ENCODE results near the gene NEDD4L. TPM values are rescaled to one million over a fixed set of nuclear protein-coding genes. Genes with fewer than 3 reads are reported as not detected.
"Not testable (repeated sequence)": the region's sequence is repeated elsewhere in the genome, so short reads cannot be mapped to it uniquely, and the experiment has no call there.

The NEDD4L gene
- total RNA-seq, 2 experiments from 2014 or later: 3.4 to 4.3 TPM

DNA sequence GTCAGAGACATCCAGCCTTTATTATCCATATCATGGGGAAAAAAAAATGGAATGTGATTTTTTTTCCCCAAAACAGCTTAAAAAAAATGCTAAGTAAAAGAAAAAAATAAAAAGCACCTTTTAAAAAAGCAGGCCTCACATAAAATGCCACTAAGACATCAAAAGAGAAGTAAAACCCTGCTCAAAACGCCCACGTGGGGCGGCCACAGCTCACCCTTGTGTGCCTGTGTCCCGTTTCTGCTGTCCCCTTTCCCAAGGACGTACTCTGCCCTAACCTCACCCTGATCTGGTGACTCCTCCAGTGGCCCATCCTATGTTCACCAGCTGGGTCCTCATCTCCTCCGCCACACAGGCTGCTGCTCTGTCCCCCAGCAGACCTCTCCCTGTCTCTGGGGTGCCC, 125.4 kb downstream of the NEDD4L start:
- peaks cover 7% of the 10 kb centered on the region for H3K27me3 Mint-ChIP-seq (ENCODE audit: low read depth)
- H3K27ac Mint-ChIP-seq: no peak overlapping the region
- H3K36me3 Mint-ChIP-seq (ENCODE audit: low read depth): no peaks in the 10 kb centered on the region
- no peak overlapping the region for H3K4me3 Mint-ChIP-seq
- ATAC-seq (no peak), DNase-seq (no peak)
- ChIA-PET CTCF (interaction anchor here (1.6 kb wide), 1 partner anchor 12 kb away, joined by 4 read pairs; no protein-coding TSS in a partner anchor), POLR2A (interaction anchor here (0.6 kb wide), 1 partner anchor 19 kb away, joined by 3 read pairs; no protein-coding TSS in a partner anchor)
- H3K4me1 Mint-ChIP-seq (ENCODE audit: low read depth): no peaks in the 10 kb centered on the region
- H3K9me3 Mint-ChIP-seq (ENCODE audit: insufficient read depth): no peaks in the 10 kb centered on the region

DNA sequence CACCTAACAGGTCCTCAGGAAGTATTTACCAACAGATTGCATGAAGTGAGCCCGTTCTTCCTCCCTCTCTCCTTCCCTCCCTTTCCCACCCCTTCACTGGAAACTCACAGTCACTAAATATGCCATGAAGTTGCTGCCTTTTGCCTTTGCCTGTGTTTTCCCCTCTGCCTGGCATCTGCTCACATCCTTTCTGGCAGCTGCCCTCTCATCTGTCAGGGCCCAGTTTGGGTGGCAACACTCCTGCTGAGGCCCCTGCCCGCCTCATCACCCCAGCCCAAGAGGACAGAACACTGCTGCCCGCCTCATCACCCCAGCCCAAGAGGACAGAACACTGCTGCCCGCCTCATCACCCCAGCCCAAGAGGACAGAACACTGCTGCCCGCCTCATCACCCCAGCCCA, 126.0 kb downstream of the NEDD4L start:
- H3K27me3 Mint-ChIP-seq (ENCODE audit: low read depth); H3K36me3 Mint-ChIP-seq (ENCODE audit: low read depth); H3K4me3 Mint-ChIP-seq; CTCF ChIA-PET; POLR2A ChIA-PET; DNase-seq; ATAC-seq; H3K9me3 Mint-ChIP-seq (ENCODE audit: insufficient read depth); H3K27ac Mint-ChIP-seq; H3K4me1 Mint-ChIP-seq (ENCODE audit: low read depth): not testable (repeated sequence)

DNA sequence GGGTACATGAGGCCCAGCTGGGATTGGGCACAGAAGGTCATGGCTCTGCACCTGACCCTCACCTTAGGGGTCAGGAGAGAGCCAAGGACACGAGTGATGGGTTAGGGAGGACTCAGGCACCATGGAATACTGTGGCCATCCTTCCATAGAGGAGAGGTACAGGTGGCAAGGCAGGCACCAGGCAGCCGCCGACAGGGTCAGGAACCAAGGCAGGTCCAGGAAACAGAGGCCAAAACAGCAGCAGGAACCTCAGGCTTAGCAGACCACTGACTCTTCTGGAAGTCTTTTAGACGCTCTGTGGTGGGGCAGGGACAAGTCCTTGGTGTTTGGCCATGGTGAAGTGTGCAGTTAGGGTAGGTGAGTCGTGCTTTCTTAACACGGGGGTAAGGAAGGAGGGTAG, 128.0 kb downstream of the NEDD4L start:
- ATAC-seq: no peak
- no peak for DNase-seq
- H3K4me3 Mint-ChIP-seq: no peak overlapping the region
- no peaks in the 10 kb centered on the region for H3K4me1 Mint-ChIP-seq (ENCODE audit: low read depth)
- H3K36me3 Mint-ChIP-seq (ENCODE audit: low read depth): no peaks in the 10 kb centered on the region
- no peaks in the 10 kb centered on the region for H3K9me3 Mint-ChIP-seq (ENCODE audit: insufficient read depth)
- ChIA-PET CTCF (interaction anchor here (1.6 kb wide), 1 partner anchor 10 kb away, joined by 10 read pairs; no protein-coding TSS in a partner anchor), POLR2A (no interaction called here)
- H3K27me3 Mint-ChIP-seq (ENCODE audit: low read depth): peaks cover 1% of the 10 kb centered on the region
- no peak overlapping the region for H3K27ac Mint-ChIP-seq

DNA sequence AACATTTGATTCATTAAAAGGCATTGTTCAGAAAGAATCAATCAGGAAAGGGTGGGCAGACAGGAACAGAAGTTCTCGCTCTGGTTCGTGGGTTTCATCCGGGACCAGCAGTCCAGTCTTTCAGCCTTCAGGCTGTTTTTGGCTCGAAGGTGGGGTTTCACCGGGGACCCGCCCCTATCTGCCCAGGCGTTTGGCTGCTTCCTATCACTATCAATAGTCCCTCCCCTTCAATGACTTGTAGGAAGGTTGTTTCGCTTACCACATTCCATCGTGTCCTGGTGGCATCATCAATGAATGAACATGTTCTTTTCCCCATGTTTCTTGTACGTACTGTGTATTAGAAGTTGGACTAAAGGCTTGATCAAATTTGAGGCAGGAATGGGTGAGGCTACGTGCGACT, 130.3 kb downstream of the NEDD4L start:
- ChIA-PET POLR2A (no interaction called here), CTCF (no interaction called here)
- no peaks in the 10 kb centered on the region for H3K36me3 Mint-ChIP-seq (ENCODE audit: low read depth)
- H3K27ac Mint-ChIP-seq: no peak overlapping the region
- H3K4me1 Mint-ChIP-seq (ENCODE audit: low read depth): no peaks in the 10 kb centered on the region
- H3K27me3 Mint-ChIP-seq (ENCODE audit: low read depth): peaks cover 3% of the 10 kb centered on the region
- no peak for DNase-seq
- H3K9me3 Mint-ChIP-seq (ENCODE audit: insufficient read depth): no peaks in the 10 kb centered on the region
- no peak for ATAC-seq
- no peak overlapping the region for H3K4me3 Mint-ChIP-seq

DNA sequence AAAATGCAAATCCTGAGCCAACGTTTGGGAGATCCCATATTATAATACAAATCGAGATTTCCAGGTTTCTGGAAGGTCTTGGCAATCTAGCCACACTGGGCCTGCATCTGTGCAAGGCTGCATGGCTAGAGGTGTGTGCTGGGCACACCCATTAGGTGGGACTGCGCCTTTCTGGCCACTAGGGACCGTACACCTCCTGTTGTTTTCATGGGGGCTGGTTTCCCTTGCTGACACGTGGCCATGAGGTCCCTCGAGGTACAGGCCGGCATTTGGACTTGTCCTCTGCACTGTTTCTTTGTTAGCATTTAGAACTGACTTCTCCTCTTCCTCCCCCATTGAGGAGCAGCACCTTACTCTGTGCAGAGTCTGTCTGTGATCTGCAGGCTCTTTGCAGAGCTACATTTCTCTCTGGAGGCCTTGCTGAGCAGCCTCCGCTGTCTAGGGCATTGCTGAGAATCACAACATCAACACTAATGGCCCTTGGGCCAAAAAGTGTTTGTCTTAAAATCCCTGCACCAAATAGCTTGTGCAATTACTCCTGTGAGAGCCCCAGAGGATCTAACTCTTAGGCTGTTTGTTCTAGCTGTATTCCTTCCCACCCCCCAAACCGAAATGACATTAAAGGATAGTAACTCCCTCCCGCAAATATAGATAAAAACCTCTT, 131.2 kb downstream of the NEDD4L start:
- Mint-ChIP-seq H3K27ac (no peak overlapping the region), H3K9me3 (ENCODE audit: insufficient read depth) (no peaks in the 10 kb centered on the region), H3K4me3 (no peak overlapping the region), H3K27me3 (ENCODE audit: low read depth) (peaks cover 3% of the 10 kb centered on the region), H3K36me3 (ENCODE audit: low read depth) (no peaks in the 10 kb centered on the region), H3K4me1 (ENCODE audit: low read depth) (no peaks in the 10 kb centered on the region)
- DNase-seq (no peak), ATAC-seq (no peak)
- ChIA-PET CTCF (no interaction called here), POLR2A (no interaction called here)

DNA sequence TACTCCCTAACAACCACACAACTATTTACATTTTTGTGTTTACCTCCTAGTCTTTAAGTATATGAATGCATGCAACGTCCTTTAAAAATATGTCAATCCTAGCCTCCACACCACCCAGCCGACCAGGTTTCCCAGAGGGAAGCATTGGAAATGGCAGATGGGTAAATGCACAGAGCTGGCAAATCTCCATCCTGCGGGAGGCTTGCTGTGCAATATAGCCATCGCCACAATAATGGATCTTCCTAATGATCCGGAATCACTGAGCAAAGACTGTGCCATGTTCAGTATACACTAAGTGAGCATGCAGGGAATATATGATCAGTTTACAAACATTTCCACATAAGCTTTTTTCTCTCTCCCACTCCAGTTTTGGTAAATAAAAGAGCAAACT, 131.8 kb downstream of the NEDD4L start:
- ChIA-PET CTCF (no interaction called here), POLR2A (no interaction called here)
- Mint-ChIP-seq H3K4me1 (ENCODE audit: low read depth) (no peaks in the 10 kb centered on the region), H3K4me3 (no peak overlapping the region), H3K9me3 (ENCODE audit: insufficient read depth) (no peaks in the 10 kb centered on the region), H3K36me3 (ENCODE audit: low read depth) (no peaks in the 10 kb centered on the region), H3K27me3 (ENCODE audit: low read depth) (peaks cover 3% of the 10 kb centered on the region), H3K27ac (no peak overlapping the region)
- no peak for ATAC-seq
- DNase-seq: no peak

DNA sequence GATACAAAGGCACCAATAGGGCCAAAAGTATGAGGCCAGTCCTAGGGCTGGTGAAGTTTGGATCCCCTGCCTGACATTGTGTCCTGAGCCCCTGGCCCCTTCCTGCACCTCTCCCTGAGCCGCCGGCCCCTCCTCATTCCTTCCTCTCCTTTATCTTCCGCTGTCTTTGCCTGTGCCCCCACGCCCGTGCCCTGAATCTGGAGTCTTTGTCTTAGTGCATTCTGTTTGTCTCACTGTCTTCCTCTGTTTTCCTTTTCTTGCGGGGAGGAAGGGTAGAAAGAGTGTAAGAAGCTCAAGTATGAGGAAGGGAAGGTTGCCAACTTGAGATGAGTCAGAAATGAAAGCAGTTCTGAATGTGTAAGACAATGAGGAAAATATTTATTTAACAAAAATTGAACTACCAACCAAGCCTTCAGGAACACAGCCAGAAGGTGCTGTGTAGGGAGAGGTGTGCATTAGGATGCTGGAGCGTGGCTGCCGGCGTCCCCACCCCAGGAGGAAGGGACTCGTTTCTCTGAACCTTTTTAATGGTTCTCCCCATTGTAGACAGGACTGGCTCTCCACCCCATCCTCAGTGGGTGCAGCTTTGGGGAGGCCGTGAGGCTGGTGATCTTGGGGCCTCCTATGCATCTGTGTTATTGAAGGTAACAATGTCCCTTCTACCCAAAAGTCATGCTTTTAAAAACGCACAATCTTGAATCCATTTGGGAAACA, 133.1 kb downstream of the NEDD4L start:
- Mint-ChIP-seq H3K27me3 (ENCODE audit: low read depth) (peaks cover 3% of the 10 kb centered on the region), H3K4me1 (ENCODE audit: low read depth) (no peaks in the 10 kb centered on the region), H3K36me3 (ENCODE audit: low read depth) (no peaks in the 10 kb centered on the region), H3K27ac (no peak overlapping the region), H3K9me3 (ENCODE audit: insufficient read depth) (no peaks in the 10 kb centered on the region), H3K4me3 (no peak overlapping the region)
- ChIA-PET CTCF (interaction anchor here (0.8 kb wide), 1 partner anchor 295 kb away, joined by 3 read pairs; no protein-coding TSS in a partner anchor), POLR2A (no interaction called here)
- DNase-seq: no peak
- ATAC-seq: no peak

DNA sequence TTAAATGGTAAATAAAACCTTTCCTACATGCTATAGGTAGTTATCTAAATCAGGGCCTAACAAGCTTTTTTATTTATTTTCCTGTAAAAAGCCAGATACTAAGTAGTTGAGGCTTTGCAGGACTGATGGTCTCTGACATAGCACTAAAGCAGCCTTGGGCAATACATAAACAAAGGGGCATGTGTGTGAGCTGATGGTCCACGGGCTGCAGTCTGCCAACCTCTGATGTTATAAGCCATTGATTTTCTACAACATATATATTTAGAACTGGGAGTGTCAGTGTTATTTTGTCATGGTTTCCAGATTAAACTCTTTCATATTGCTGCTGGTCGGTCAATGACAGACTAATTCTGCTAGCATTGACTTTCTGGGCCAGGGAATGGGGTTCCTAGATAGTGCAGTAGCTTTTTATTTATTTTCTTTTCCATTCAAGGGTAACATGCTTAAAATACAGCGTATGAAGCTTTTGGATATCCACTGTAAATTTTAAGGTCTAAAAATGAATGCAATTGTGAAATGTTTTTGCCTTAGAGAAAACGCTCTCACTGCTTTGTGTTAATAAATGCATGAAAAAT, 134.0 kb downstream of the NEDD4L start:
- no peaks in the 10 kb centered on the region for H3K36me3 Mint-ChIP-seq (ENCODE audit: low read depth)
- POLR2A ChIA-PET: no interaction called here
- CTCF ChIA-PET: interaction anchor here (0.8 kb wide), 1 partner anchor 296 kb away, joined by 3 read pairs; no protein-coding TSS in a partner anchor

DNA sequence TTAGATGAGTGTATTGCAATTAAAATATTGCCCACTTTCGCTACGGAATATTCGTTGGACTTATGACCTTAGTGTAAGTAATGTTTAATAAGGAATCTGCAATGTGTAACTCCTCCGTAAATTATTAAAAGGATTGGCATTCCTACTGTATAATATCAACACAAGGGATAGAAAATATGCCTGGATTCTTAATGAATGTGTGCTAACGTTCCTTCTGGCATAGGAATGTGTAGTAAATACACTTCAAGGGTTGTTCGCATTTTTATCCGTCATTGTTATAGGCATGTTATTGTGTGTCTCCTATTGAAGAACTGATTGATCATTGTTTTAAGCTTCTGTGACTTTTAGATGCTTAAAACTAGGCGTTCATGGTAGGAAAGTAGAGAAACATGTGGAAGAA, 134.5 kb downstream of the NEDD4L start:
- Mint-ChIP-seq H3K36me3 (ENCODE audit: low read depth) (no peaks in the 10 kb centered on the region), H3K27ac (no peak overlapping the region), H3K9me3 (ENCODE audit: insufficient read depth) (no peaks in the 10 kb centered on the region), H3K4me3 (no peak overlapping the region), H3K27me3 (ENCODE audit: low read depth) (peaks cover 3% of the 10 kb centered on the region), H3K4me1 (ENCODE audit: low read depth) (no peaks in the 10 kb centered on the region)
- POLR2A ChIA-PET: no interaction called here
- DNase-seq: no peak
- ATAC-seq: no peak
- CTCF ChIA-PET: interaction anchor here (1.3 kb wide), 1 partner anchor 143 kb away, joined by 3 read pairs; no protein-coding TSS in a partner anchor

More for the DNA sequence above, 134.0 kb downstream of the NEDD4L start:
- Mint-ChIP-seq H3K27ac (no peak overlapping the region), H3K4me3 (no peak overlapping the region), H3K9me3 (ENCODE audit: insufficient read depth) (no peaks in the 10 kb centered on the region), H3K4me1 (ENCODE audit: low read depth) (no peaks in the 10 kb centered on the region), H3K27me3 (ENCODE audit: low read depth) (peaks cover 3% of the 10 kb centered on the region)
- ATAC-seq (no peak), DNase-seq (no peak)

DNA sequence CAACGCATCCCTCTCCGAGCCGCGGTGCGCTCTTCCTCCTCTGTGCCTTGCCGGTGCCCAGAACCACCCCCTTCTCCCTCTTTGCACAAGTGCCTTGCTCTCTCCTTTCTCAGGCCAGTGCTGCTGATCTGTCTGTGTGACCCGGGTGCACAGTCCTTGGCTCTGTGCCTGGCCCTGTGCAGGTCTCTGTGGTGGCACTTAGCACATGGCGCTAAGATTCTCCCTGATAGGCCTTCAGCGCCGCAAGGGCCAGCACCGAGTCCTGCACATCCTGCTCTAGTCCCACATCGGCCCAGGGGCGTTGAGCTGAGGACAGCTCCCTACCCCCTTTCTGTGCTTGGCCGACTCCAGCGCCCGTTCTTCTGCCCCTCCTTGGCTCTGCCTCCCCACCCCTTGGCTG, 136.1 kb downstream of the NEDD4L start:
- no peak for DNase-seq
- no peaks in the 10 kb centered on the region for H3K9me3 Mint-ChIP-seq (ENCODE audit: insufficient read depth)
- ATAC-seq: no peak
- H3K36me3 Mint-ChIP-seq (ENCODE audit: low read depth): no peaks in the 10 kb centered on the region
- H3K4me3 Mint-ChIP-seq: no peak overlapping the region
- no peaks in the 10 kb centered on the region for H3K4me1 Mint-ChIP-seq (ENCODE audit: low read depth)
- POLR2A ChIA-PET: no interaction called here
- H3K27ac Mint-ChIP-seq: no peak overlapping the region
- H3K27me3 Mint-ChIP-seq (ENCODE audit: low read depth): peaks cover 3% of the 10 kb centered on the region
- CTCF ChIA-PET: no interaction called here

DNA sequence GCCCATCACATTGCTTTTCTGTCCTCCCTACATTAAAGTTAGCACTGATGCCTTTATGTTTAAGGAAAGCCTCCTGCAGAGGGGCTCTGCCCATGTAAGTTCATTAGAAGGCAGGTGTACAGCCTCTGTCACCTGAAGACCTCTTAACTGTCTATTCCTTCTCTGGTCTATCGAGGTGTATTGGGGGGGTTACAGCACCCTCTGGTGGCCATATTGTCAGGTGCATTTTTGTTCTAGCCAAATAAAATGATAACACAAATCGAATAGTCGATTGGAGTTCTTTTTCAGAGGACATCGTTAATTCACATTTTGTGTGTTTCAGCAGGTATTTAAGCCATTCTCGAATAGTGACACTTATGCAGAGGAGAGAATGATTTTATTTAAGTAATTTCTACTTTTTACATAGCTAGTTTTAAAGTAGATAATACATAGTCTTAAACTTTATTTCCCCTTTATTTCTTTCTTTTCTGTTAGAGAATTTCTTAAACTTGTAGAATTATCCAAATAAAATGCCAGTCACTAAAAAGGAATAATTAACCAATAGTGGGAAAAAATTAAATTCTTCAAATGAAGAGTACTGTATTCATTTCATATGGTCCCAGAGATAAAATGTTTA, 136.8 kb downstream of the NEDD4L start:
- peaks cover 3% of the 10 kb centered on the region for H3K27me3 Mint-ChIP-seq (ENCODE audit: low read depth)

DNA sequence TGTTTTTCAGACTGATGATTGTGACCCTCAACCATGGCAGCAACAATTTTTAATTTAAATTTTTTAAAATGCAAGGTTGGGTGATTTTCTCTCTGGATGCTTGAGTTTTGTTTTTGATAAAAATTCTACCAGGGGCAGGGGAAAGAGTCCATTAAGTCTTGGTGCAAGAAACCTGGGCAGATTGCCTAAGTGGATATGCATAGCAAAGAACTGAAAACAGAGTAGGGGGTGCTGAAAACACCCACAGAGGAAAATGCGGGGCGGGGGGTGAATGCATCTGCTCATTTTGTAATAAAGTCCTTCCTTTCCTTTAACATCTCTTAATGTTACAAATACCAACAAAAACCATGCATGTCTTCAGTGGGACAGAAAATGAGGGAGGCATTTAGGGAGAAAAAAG, 138.0 kb downstream of the NEDD4L start:
- no peak for DNase-seq
- Mint-ChIP-seq H3K27me3 (ENCODE audit: low read depth) (peaks cover 2% of the 10 kb centered on the region), H3K4me3 (no peak overlapping the region), H3K36me3 (ENCODE audit: low read depth) (no peaks in the 10 kb centered on the region), H3K9me3 (ENCODE audit: insufficient read depth) (no peaks in the 10 kb centered on the region), H3K27ac (no peak overlapping the region), H3K4me1 (ENCODE audit: low read depth) (no peaks in the 10 kb centered on the region)
- POLR2A ChIA-PET: no interaction called here
- ATAC-seq: no peak
- CTCF ChIA-PET: interaction anchor here (1.0 to 2.3 kb wide), 11 partner anchors 8 to 300 kb away, joined by 3 to 13 read pairs (median 5); partner anchors contain the start of gene NEDD4L

More for the DNA sequence above, 136.8 kb downstream of the NEDD4L start:
- ATAC-seq: no peak
- H3K4me3 Mint-ChIP-seq: no peak overlapping the region
- no peaks in the 10 kb centered on the region for H3K4me1 Mint-ChIP-seq (ENCODE audit: low read depth)
- CTCF ChIA-PET: interaction anchor here (0.7 to 2.3 kb wide), 20 partner anchors 8 to 299 kb away, joined by 3 to 13 read pairs (median 4); partner anchors contain the start of gene NEDD4L
- POLR2A ChIA-PET: interaction anchor here (0.6 kb wide), 1 partner anchor 22 kb away, joined by 3 read pairs; no protein-coding TSS in a partner anchor
- H3K36me3 Mint-ChIP-seq (ENCODE audit: low read depth): no peaks in the 10 kb centered on the region
- no peak overlapping the region for H3K27ac Mint-ChIP-seq
- H3K9me3 Mint-ChIP-seq (ENCODE audit: insufficient read depth): no peaks in the 10 kb centered on the region
- peak; percentile 73 for DNase-seq
